Dedifferentiated amniotic fluid mesenchymal stem cell (primary cell): ENCODE results near the gene RPS27A.
"Not testable (repeated sequence)": the region's sequence is repeated elsewhere in the genome, so short reads cannot be mapped to it uniquely, and the experiment has no call there.

ENCODE experiments used
- DNase-seq: peaks from one replicate; pipeline ENCODE4 v3.0.0-alpha.2; 2016; ENCODE audit errors: extremely low spot score

The RPS27A gene

GRCh38 chr2:55232084-55232862 lies at the start of gene RPS27A, which contains the start of gene CLHC1:
Gene RPS27A (plus strand): TSS chr2:55232688. CDS start chr2:55232825, 137 bp downstream.
Gene CLHC1 (minus strand): TSS chr2:55232293. CDS start chr2:55222411, 9,882 bp downstream.
- DNase-seq = peak; percentile 97

- DNase-seq = not testable (repeated sequence)
These were observed 45.7 kb upstream of the RPS27A start for GRCh38 chr2:55186837-55187236.

GRCh38 chr2:55191888-55192287 lies 40.6 kb upstream of the RPS27A start:
- not testable (repeated sequence) for DNase-seq

- DNase-seq = no peak
These were observed 36.0 kb upstream of the RPS27A start for GRCh38 chr2:55196526-55196925.

- no peak for DNase-seq
These were observed 32.1 kb upstream of the RPS27A start for GRCh38 chr2:55200416-55200815.

GRCh38 chr2:55204536-55204935 lies 28.0 kb upstream of the RPS27A start:
- no peak for DNase-seq

- no peak for DNase-seq
These were observed 27.5 kb upstream of the RPS27A start for GRCh38 chr2:55204950-55205349.

- DNase-seq = no peak
These were observed 18.7 kb upstream of the RPS27A start for GRCh38 chr2:55213822-55214221.

- no peak for DNase-seq
These were observed 8.3 kb upstream of the RPS27A start for GRCh38 chr2:55223958-55224760.

- DNase-seq = no peak
These were observed 7.7 kb upstream of the RPS27A start for GRCh38 chr2:55224761-55225261.

GRCh38 chr2:55225481-55226020 lies 6.9 kb upstream of the RPS27A start:
- DNase-seq = no peak

- not testable (repeated sequence) for DNase-seq
These were observed 4.9 kb upstream of the RPS27A start for GRCh38 chr2:55227437-55228225.

GRCh38 chr2:55228226-55228563 lies 4.3 kb upstream of the RPS27A start:
- no peak for DNase-seq

- DNase-seq = no peak
These were observed 3.3 kb upstream of the RPS27A start for GRCh38 chr2:55229221-55229620.

GRCh38 chr2:55230551-55230950 lies 1.9 kb upstream of the RPS27A start:
- DNase-seq = no peak

GRCh38 chr2:55231546-55232083 lies 873 bp upstream of the RPS27A start:
- DNase-seq = peak; percentile 22

- DNase-seq = no peak
These were observed 572 bp downstream of the RPS27A start for GRCh38 chr2:55232863-55233657.

- DNase-seq = no peak
These were observed 1.1 kb downstream of the RPS27A start for GRCh38 chr2:55233658-55233940.

- DNase-seq = no peak
These were observed 3.4 kb downstream of the RPS27A start for GRCh38 chr2:55235724-55236538.

- DNase-seq = no peak
These were observed 4.6 kb downstream of the RPS27A start for GRCh38 chr2:55236992-55237543.
